ENCODE data around the gene HGD.

DNA sequence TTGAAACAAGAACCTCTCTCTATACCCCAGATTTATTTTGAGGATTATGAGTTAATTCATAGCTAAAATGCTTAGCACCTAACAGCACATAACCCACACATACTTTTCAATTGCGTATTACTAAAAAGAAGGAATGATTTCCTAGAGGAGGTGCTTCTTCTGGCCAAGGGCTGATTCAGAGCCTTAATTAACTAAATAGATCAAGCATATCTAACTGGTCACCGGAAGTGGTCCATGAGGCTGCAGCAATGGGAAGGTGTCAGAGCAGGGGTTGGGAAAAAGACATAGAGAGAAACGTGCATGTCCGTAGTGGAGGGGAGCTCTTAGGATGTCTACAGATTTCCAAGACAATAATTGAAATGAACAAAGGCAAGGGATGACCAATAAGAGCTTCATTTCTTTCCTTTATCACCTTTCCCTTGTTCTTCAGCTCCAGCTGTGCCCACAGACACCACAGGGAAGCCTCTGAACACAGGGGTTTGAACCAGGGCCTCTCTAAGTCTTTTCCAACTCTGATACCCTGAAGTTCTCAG lies 467 bp downstream of the HGD start:
- TF ChIP-seq CTCF (IDR thresholded peaks at IDR 0.05) = no peak
- TF ChIP-seq POLR2A (IDR thresholded peaks at IDR 0.05) = no peak
- TF ChIP-seq POLR2AphosphoS5 (IDR thresholded peaks at IDR 0.05) = no peak
